GM12865 (cell line): ENCODE data around the gene EIF4E3.

Experiments used
- DNase-seq: peaks from one replicate; pipeline ENCODE4 v3.0.0; 2010; ENCODE audit warnings: low read depth
- H3K4me3 ChIP-seq: 2 replicates; pipeline ENCODE4 v1.5.1; 2011; ENCODE audit warnings: mild to moderate bottlenecking, low read depth, low read length, control low read depth
- TF ChIP-seq, protein P1 (sequence below): IDR thresholded peaks from 2 replicates; pipeline ENCODE4 v1.5.1; 2011; ENCODE audit warnings: low read length, control low read depth, low read depth, inconsistent platforms; ENCODE audit not compliant: insufficient read depth; ENCODE audit errors: missing control alignments

Gene EIF4E3

DNA sequence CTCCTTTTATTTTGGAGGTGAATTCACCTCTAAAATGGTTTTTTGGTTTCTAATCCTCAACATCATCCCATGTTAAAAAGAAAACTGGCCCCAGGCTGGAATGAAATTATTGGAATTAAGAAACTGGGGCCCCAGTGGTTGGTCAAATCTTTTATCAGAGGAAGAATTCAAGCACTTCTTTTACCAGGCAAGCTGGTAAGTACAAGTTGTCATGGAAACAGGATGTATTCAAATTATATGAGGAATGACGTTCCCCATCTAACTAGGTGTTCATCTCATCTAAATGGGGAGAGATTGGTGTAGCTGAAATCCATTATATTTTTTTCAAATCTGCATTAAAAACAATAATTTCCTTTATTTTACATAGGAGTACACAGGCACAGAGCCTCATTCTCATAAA is 9.7 kb upstream of the EIF4E3 start:
- no peak overlapping the region for H3K4me3 ChIP-seq
- TF ChIP-seq, protein P1, sequence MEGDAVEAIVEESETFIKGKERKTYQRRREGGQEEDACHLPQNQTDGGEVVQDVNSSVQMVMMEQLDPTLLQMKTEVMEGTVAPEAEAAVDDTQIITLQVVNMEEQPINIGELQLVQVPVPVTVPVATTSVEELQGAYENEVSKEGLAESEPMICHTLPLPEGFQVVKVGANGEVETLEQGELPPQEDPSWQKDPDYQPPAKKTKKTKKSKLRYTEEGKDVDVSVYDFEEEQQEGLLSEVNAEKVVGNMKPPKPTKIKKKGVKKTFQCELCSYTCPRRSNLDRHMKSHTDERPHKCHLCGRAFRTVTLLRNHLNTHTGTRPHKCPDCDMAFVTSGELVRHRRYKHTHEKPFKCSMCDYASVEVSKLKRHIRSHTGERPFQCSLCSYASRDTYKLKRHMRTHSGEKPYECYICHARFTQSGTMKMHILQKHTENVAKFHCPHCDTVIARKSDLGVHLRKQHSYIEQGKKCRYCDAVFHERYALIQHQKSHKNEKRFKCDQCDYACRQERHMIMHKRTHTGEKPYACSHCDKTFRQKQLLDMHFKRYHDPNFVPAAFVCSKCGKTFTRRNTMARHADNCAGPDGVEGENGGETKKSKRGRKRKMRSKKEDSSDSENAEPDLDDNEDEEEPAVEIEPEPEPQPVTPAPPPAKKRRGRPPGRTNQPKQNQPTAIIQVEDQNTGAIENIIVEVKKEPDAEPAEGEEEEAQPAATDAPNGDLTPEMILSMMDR: no peak
- DNase-seq: no peak

DNA sequence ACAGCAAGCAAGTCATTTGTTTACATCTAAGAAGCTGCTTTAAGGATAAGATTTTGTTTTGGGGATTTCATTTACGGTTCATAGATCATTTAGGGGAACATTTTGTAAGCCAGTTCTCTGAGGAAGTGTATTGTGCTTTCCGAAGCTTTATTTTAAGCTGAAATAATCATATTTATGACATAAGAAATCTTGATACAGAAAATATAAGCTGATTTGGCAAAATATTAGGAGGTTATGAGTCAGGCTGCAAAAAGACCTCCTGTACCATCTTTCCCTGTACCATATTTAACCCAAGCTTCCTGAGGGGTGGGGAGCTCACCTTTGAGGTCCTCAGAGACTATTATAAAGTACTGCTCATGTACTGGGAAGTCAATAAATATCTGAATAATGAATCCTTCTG is 8.1 kb upstream of the EIF4E3 start:
- no peak for DNase-seq
- H3K4me3 ChIP-seq: no peak overlapping the region
- TF ChIP-seq, protein P1: no peak

DNA sequence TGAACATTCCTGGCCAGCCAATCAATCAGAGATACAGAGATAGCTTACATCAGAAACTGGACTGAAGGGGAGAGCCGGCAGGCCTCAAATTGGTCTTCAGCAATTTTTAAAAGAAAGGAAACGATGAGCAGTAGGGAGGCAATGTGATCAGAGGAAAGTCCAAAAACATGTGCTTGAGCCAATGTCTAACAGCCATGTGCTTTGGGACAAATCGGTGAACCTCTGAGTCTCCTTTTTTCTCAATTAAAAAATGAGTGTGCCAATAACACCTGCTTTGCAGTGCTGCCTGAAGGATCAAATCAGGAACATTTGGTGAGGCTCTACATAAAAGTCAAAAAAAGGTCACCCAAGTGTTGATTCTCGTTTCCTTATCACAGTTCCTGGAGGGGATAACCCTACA is 7.4 kb upstream of the EIF4E3 start:
- H3K4me3 ChIP-seq: no peak overlapping the region
- TF ChIP-seq, protein P1: no peak
- no peak for DNase-seq

DNA sequence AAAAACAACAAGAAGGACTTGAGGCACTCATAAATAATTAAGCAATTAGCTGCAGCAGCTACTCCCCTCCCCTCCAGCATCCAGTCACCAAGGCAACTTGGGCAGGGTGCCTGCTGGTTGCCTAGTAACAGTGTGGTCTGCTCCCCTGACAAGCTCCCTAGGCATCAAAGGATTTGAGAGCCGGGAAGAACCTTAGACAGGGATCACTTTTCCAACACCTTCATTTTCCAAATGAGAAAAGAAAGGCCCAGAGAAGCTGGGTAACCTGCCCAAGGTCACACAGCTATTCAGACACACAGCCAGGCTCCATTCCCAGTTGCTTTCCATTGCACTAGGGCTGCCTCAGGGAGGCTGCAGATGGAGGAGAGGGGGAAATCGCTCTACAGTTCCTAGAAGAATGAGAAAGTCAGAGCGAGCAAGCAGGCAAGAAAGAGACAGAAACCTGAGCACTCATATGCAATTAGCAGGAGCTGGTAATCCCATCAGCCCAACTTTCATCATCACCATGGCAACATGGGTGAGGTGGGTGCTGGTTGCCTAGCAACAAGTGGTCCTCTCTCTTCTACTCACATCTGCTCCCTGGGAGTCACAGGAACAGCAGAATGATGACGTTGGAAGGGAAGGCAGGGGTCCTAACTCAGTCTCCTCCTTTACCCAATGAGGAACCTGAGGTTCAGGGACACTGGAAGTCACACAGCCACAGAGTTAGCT is 3.6 kb upstream of the EIF4E3 start:
- peak; percentile 23 for DNase-seq
- H3K4me3 ChIP-seq: no peak overlapping the region
- TF ChIP-seq, protein P1: no peak

DNA sequence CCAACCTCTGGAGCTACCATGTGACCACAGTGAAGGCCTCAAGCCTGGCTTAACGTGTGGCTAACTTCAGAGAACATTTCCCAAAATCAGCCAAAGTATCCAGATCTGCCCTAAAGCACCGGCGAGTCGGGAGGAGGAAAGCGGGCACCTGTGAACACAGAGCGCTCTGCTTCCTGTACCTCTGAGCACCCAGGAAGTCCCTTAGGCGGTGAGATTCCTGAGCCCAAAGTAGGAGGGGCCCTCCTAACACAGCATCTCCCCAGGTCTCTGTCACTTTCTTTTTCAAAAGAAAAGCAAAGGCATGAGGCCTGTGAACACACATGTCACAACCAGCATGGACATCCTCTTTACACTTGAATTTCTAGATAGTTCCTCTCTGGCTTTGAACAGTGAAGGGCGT is 944 bp upstream of the EIF4E3 start:
- no peak overlapping the region for H3K4me3 ChIP-seq
- no peak for DNase-seq
- TF ChIP-seq, protein P1: no peak

DNA sequence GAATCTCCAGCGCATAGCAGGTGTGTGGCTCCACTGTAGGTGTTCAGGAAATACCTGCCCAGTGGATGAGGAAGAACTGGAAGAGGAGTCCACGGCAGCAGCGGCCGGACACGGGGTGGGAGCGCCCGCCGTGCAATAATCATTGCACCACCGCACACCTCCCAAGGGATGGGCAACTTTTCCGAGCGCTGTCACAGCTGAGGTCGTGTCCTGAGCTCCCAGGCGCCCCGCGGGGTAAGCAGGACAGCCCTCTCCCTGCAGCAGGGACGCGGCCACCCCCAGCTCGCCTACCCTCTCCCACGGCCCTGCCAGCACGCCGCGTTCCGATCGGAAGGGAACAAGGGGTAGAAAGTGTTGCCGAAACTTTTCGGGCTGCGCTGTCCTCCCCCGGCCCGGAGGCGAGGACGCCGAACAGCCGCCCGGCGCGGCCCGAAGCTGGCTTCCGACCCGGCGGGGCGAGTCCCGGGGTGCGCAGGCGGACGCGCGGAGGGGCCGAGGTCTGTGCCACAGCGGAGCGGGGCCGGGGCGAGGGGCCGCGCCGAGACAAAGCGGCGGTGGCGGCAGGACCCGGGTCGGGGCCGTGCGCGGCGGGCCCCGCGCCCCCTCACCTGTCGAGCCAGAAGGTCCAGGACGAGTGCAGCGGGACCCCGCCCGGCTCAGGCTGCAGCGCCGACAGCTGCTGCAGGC is 475 bp downstream of the EIF4E3 start:
- TF ChIP-seq, protein P1: no peak
- peak; percentile 15 for DNase-seq
- H3K4me3 ChIP-seq: peak overlapping the region; percentile 42

DNA sequence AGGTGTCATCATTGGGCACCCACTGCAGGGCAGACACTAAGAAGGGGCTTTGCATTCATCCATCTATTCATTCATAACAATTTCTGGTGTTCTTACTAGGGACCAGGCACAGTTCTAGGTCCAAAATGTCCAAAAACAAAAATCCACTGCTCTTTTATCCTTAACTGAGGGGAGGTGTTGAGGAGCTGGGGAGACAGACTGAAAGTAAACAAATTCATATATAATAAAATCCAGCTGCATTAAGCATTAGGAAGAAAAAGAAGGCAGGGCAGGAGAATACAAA is 1.1 kb downstream of the EIF4E3 start:
- no peak for DNase-seq
- H3K4me3 ChIP-seq: no peak overlapping the region
- TF ChIP-seq, protein P1: no peak
